Measurements from ENCODE around the gene GCLM. TPM values are rescaled to one million over a fixed set of nuclear protein-coding genes. Genes with fewer than 3 reads are reported as not detected.

The GCLM gene
- total and polyA plus RNA-seq, 9 donors, result 3.1 to 18.4 (median 10.4) TPM

GRCh38 chr1:93846206-93846991 is 62.8 kb downstream of the GCLM start:
- peak; percentile 86 to 91 (median 89) for DNase-seq
- peaks cover 4% of the 10 kb centered on the region for H3K4me1 ChIP-seq (ENCODE audit: insufficient read depth)
- no peaks in the 10 kb centered on the region for H3K9me3 ChIP-seq
- H3K27ac ChIP-seq, result peak overlapping the region; percentile 97 to 99
- 0% methylated on average over 70 to 93 of the region's 94 CpGs for WGBS, 3 donors
- no peaks in the 10 kb centered on the region for H3K27me3 ChIP-seq
- TF ChIP-seq POLR2A (IDR thresholded peaks at IDR 0.05) (peak; percentile 77), CTCF (IDR thresholded peaks at IDR 0.05) (peak in 2 of 3 donors; percentile 20 to 37), EP300 (IDR thresholded peaks at IDR 0.05) (no peak)
- no peaks in the 10 kb centered on the region for H3K36me3 ChIP-seq
- intact Hi-C loops (cut with DNase I), result loop anchor here (10.0 kb wide), 3 partner anchors 222 to 412 kb away; partner anchors contain the start of gene FNBP1L (in 1 of the 4)
- H3K4me3 ChIP-seq, result peak overlapping the region; percentile 88

GRCh38 chr1:93845538-93846205 is 63.6 kb downstream of the GCLM start:
- intact Hi-C loops (cut with DNase I), result loop anchor here (10.0 kb wide), 3 partner anchors 221 to 411 kb away; partner anchors contain the start of gene FNBP1L (in 1 of the 4)
- peaks cover 4% of the 10 kb centered on the region for H3K4me1 ChIP-seq (ENCODE audit: insufficient read depth)
- peak overlapping the region; percentile 97 to 99 for H3K27ac ChIP-seq
- peak in 3 of 5 donors; percentile 21 to 41 (median 33) for DNase-seq
- TF ChIP-seq CTCF (IDR thresholded peaks at IDR 0.05) (no peak), POLR2A (IDR thresholded peaks at IDR 0.05) (no peak)
- no peaks in the 10 kb centered on the region for H3K27me3 ChIP-seq
- peak overlapping the region; percentile 88 for H3K4me3 ChIP-seq
- WGBS, 3 donors, result 5 to 16% (median 12%) methylated on average over 16 of the region's 16 CpGs
- H3K36me3 ChIP-seq, result no peaks in the 10 kb centered on the region
- H3K9me3 ChIP-seq, result no peaks in the 10 kb centered on the region

GRCh38 chr1:93844262-93845045 is 64.8 kb downstream of the GCLM start:
- Histone ChIP-seq H3K9me3 (no peaks in the 10 kb centered on the region), H3K36me3 (no peaks in the 10 kb centered on the region), H3K27ac (peak overlapping the region in 1 of 2 donors; percentile 99), H3K4me3 (no peak overlapping the region), H3K27me3 (no peaks in the 10 kb centered on the region), H3K4me1 (ENCODE audit: insufficient read depth) (peaks cover 4% of the 10 kb centered on the region)
- intact Hi-C loops (cut with DNase I), result loop anchor here (5.0 to 10.0 kb wide), 5 partner anchors 212 to 1972 kb away; partner anchors contain the start of gene FNBP1L (in 1 of the 4)
- 40 to 46% (median 44%) methylated on average over 8 of the region's 8 CpGs for WGBS, 3 donors
- TF ChIP-seq POLR2A (IDR thresholded peaks at IDR 0.05), result no peak
- peak; percentile 13 to 76 (median 62) for TF ChIP-seq CTCF (IDR thresholded peaks at IDR 0.05)
- peak in 3 of 5 donors; percentile 25 to 62 (median 28) for DNase-seq
